Glomerular endothelial cell (primary cell): ENCODE data around the gene HSPA12B. TPM values are rescaled to one million over a fixed set of nuclear protein-coding genes. Genes with fewer than 3 reads are reported as not detected.

Experiments
- DNase-seq: peaks from one replicate; pipeline ENCODE4 v3.0.0-alpha.2; 2011; ENCODE audit warnings: low read depth, low spot score; ENCODE audit errors: extremely low read depth
- total RNA-seq: library from RNA; depleted of rRNA; stranded (reverse); fragments of >200 nt; gene quantifications from 2 replicates; pipeline ENCODE4 v1.2.3, GENCODE V29; 2015

HSPA12B gene
- total RNA-seq, 1 donor from 2014 or later, result 26.3 TPM

GRCh38 chr20:3744806-3745685 lies 12.6 kb downstream of the HSPA12B start:
- no peak for DNase-seq

DNA sequence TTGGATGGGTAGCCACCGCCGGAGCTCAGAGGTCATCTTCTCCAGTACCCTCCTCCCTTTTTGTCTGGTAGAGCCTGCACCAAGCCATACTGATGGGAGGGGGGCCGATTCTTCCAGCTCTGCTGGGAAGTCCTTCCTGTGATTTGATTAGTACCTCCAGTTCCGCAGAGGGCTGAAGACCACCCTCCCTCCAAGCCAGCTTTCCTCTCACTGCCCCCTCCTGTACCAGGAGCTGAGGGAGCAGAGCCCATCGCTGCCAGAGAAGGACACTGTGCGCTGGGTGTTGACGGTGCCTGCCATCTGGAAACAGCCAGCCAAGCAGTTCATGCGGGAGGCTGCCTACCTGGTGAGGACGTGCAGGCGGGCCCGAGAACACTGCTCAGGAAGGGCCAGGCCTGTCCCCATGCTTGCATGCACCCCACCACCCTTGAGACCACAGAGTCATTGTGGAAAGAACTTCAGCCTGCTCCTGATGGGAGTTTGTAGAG lies 13.2 kb downstream of the HSPA12B start:
- no peak for DNase-seq

DNA sequence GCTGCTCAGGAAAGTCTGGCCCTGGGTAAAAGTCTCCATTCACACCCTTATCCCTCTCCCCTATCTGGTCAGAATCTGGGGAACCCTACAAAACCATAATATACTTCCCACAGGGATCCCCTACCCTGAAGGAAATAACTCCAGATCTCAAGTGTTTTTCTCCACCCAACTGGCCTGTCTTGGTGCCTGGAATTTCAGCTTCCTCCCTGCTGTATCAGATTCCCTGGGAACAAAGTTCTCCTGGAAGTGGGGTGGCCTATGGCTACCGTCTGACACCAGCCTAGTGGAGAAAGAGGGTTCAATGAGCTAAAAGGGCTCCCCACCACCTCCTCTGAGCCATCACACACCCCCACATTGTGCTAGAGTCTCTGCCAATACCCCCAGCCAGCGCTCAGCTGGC lies 15.0 kb downstream of the HSPA12B start:
- DNase-seq, result no peak

DNA sequence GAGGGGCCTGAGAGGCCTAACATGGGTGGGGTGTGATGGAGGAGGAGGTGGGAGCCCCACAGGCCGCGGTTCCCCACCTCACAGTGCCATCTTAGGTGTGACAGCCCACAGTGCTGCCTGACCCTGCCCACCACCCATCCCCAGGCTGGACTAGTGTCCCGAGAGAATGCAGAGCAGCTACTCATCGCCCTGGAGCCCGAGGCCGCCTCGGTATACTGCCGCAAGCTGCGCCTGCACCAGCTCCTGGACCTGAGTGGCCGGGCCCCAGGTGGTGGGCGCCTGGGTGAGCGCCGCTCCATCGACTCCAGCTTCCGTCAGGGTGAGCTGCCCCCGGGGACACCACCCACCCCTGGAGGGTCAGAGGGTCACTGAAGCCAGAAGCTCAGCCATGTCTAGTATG lies 15.6 kb downstream of the HSPA12B start:
- DNase-seq, result no peak

DNA sequence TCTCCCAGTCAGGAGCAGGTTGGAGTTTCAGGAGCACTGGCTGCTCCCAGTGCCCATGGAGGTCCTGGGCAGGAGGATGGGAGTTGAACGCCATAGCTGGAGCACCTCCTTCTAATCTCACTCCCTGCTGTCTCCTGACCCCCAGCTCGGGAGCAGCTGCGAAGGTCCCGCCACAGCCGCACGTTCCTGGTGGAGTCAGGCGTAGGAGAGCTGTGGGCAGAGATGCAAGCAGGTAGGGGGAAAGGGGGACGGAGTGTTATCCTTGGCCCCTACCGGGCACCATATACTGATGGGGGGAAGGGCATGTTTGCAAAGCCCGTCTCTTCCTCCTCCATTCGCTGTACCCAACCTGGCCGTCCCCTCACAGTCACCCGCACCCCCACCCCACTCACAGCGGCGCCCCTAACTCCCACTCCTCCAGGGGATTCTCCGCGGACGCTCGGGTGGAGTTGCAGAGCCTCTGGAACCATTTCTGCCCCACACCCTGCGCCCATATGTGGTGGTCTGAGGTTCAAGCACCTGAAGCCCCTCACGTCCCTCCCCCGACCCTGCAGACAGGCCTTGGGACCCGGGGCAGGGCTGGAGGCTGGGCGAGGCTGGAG lies 16.7 kb downstream of the HSPA12B start:
- DNase-seq, result no peak

DNA sequence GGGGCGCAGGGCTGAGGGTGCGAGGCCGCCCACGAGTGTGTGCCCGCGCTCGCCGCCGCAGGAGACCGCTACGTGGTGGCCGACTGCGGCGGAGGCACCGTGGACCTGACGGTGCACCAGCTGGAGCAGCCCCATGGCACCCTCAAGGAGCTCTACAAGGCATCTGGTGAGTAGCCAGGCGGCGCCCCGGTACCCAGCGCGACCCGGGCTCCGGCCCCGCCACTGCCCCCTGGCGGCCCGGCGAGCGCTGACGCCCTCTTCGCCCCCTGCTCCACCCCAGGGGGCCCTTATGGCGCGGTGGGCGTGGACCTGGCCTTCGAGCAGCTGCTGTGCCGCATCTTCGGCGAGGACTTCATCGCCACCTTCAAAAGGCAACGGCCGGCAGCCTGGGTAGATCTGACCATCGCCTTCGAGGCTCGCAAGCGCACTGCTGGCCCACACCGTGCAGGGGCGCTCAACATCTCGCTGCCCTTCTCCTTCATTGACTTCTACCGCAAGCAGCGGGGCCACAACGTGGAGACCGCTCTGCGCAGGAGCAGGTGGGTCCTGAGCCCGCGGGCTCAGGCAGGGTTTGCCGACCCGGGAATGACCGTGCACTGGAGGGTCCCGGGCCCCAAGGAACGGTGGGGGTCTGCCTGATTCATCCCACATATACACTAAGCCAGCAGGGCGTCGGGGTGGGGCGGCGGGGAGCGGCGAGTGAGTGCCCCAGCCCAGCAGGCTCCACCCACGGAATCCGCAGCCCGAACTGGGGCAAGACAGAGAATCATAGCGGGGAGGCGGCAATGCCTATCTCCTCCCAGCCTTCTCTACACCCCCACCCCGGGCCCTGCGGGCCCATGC lies 17.4 kb downstream of the HSPA12B start:
- DNase-seq, result no peak

DNA sequence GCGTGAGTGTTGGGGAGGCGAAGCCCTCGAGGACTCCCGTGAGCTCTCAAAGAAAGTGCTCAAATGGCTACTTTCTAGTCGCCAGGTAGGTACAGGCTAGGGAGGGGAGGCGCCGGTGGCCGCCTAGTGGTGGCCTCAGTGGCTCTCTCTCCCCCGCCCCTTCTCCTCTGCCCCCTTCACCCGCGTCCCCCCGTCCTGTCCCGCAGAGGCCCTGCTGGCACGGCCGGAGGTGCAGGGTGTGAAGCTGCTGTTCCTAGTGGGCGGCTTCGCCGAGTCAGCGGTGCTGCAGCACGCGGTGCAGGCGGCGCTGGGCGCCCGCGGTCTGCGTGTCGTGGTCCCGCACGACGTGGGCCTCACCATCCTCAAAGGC lies 18.8 kb downstream of the HSPA12B start:
- no peak for DNase-seq

DNA sequence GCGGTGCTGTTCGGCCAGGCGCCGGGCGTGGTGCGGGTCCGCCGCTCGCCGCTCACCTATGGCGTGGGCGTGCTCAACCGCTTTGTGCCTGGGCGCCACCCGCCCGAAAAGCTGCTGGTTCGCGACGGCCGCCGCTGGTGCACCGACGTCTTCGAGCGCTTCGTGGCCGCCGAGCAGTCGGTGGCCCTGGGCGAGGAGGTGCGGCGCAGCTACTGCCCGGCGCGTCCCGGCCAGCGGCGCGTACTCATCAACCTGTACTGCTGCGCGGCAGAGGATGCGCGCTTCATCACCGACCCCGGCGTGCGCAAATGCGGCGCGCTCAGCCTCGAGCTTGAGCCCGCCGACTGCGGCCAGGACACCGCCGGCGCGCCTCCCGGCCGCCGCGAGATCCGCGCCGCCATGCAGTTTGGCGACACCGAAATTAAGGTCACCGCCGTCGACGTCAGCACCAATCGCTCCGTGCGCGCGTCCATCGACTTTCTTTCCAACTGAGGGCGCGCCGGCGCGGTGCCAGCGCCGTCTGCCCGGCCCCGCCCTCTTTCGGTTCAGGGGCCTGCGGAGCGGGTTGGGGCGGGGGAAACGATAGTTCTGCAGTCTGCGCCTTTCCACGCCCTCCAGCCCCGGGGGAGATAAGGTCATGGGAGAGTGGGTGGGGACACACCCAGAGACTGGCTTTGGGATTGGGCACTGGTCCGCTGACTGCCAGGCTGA lies 19.3 kb downstream of the HSPA12B start:
- DNase-seq, result no peak

- DNase-seq, result no peak
Measured at GRCh38 chr20:3752386-3752759, 19.9 kb downstream of the HSPA12B start.

DNA sequence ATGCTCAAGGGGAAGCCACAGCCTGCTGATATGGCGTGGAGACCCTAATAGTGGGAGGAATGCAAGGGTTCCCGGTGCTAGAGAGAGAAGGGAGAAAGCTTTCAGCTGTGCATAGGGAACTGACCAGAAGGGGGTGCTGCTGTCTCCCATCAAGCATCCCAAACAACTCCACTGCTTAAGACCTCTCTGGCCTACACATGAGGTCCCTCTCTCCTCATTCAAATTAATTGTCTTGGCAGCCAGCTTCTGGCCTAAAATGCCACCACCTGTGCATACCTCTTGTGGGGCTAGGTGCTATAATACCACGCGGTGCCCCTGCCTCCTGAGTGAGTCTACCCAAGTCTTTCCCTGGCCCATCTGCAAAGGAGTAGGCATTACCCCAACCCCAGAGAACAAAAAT lies 20.6 kb downstream of the HSPA12B start:
- DNase-seq, result peak; percentile 50

DNA sequence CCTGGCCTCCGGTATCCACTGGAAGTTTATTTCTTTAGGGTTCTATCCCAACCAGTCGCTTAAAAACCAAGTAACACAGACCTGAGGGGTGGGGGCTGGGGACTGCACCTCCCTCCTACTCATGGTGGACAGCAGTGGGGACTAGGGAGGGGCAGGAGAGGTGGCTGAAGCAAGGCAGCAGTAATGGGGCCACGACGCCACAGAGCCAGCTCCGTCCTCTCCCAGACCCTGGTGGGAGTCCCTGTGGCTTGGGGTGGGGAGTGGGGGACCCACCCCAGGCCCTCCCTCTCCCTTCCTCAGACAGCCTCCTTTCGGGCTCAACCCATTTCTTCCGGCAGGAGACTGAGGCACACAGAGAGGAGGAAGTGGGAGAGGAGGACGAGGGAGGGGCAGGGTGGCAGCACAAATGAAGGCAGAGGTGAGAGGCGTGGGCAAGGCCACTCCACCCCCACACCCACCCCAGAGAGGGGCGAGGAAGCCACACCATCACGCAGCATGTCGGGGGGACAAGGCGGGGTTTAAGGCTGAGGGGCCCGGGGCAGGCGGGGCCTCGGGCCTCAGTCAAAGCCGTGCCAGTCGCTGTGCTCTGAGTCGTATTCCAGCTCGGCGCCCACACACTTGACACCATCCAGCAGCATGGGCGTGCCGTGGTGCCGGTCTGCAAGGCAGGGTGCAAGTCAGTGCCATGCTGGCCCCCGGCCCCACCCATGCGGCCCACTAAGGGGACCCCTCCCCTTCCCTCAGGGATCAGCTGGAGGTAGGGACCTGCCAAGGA lies 21.2 kb downstream of the HSPA12B start:
- DNase-seq, result no peak

- no peak for DNase-seq
Measured at GRCh38 chr20:3754276-3754630, 21.8 kb downstream of the HSPA12B start.

- DNase-seq, result no peak
Measured at GRCh38 chr20:3755269-3755668, 22.8 kb downstream of the HSPA12B start.

DNA sequence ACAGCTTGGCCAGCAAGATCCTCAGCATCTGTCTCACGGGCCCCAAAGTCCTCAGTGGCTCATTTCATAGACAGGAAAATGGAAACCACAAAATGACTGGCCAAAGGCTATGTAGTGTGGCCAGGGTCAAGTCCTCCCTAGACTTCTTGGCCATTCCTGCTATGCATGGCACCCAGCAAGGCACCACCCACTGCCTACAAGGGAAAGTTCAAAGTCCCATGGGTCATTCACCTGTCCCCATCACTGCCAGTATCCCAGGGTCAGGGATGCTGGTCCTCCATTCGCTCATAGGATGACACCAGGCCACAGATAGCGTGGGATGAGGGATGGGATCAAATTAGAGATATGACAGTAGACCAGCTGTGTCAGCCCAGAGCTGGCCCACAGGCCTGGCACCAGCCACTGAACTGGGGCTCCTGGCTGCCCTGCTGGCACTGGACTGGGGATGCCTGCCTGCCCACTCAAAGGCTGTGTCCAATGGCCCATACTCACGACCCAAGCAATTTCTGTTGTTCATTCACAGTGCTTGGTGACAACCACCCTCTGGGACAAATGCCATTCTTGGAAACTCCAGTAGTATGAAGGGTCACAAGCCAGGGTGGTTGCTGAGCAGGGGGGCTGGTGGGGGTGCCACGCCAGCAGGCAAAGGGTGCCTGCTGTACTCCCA lies 23.5 kb downstream of the HSPA12B start:
- DNase-seq, result no peak

GRCh38 chr20:3757268-3757667 lies 24.8 kb downstream of the HSPA12B start:
- DNase-seq, result no peak

DNA sequence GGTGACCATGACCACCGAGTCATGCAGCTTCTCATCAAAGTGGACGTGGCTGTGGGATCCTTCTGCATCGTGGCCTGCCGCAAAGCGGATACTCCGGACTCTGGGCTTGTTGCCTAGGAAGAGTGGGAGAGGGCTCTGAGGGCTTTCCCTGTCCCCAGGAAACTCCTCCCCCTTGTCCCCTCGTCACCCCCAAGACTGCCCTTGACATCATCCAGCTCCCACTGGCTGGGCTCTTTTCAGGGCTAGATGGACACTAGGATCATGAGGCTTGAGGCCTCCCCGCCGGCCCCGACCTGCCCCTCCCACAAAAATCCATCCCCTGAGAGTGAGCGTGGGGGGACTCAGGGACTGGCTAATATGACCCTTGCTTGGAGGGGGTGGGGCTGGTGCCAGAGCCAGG lies 26.1 kb downstream of the HSPA12B start:
- DNase-seq, result no peak

DNA sequence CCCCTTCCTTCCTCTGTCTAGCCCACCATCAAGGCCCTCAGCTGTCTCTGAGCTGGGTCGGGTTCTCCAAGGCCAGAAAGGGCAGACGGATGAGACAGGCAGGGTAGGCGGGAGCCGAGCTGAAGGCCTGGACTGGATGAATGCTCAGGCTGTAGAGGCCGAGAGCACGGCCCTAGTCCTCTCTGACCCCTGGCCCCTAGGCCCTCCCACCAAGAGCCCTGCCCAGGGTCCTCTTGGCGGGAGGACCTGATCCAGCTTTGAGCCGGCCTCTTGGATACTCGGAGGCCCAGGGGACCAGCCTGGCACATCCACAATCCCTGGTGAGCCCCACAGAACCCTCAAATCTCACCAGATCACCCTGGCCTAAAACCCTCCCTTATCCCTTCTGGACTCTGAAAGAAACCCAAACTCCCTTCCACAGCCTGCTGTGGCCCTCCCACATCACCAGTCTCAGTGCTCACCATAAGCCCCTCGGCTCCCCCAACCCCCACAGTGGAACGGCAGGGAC lies 26.9 kb downstream of the HSPA12B start:
- DNase-seq, result no peak

DNA sequence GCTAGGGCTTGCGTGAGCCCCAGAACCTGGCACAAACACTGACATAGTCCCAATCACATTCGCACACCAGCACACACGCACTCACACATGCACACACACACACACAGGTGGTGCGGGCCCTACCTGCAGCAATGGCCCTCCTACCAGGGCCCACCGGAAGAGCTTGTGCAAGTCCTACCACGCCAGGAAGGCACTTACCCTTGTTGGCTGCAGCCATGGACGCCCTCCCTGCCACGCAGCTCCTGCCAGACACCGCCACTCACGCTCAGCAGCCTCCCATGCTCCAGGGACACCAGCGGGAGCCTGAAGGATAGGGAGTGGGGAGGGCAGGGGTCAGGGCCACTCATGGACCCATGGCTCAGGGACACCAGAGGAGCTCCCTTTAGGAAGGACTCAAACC lies 27.4 kb downstream of the HSPA12B start:
- DNase-seq, result no peak

- no peak for DNase-seq
Measured at GRCh38 chr20:3760655-3761348, 28.3 kb downstream of the HSPA12B start.
